Epithelial cell of proximal tubule (primary cell): ENCODE results near the gene COX17. TPM values are rescaled to one million over a fixed set of nuclear protein-coding genes. Genes with fewer than 3 reads are reported as not detected.
A peak's percentile ranks its signal among the peaks of the same experiment; 100 is the strongest.
"Not testable (repeated sequence)": the region's sequence is repeated elsewhere in the genome, so short reads cannot be mapped to it uniquely, and the experiment has no call there.

Experiments
- DNase-seq: peaks from one replicate; pipeline ENCODE4 v3.0.0-alpha.2; 2011; ENCODE audit warnings: low read depth
- H3K4me3 ChIP-seq: 2 replicates; pipeline ENCODE4 v1.5.1; 2011; ENCODE audit warnings: low read depth, mild to moderate bottlenecking, low read length
- total RNA-seq: library from RNA; depleted of rRNA; stranded (reverse); fragments of >200 nt; gene quantifications from 2 replicates; pipeline ENCODE4 v1.2.3, GENCODE V29; 2015
- TF ChIP-seq, protein P1 (sequence below): conservative IDR thresholded peaks from 2 replicates; pipeline ENCODE4 v1.5.1; 2012; ENCODE audit warnings: low read depth, mild to moderate bottlenecking, low read length

Gene COX17
- total RNA-seq, 1 donor from 2014 or later, result 91.1 TPM

DNA sequence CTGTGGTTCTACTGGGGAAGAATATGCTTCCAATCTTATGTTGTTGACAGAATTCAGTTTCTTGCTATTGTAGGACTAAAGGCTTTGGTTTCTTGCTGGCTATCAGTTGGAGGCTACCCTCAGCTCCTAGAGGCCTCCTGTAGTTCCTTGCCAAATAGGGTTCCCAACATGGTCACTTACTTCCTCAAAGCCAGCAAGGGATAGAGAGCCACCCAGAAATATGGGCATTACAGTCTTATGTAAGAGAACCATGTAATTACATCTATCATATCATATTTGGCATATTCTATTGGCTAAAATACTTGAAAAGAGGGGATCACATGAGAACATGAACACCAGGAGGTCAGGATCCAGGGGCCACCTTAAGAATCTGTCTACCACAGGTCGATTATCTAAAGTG is 6.2 kb upstream of the COX17 start:
- no peak overlapping the region for H3K4me3 ChIP-seq
- TF ChIP-seq, protein P1, sequence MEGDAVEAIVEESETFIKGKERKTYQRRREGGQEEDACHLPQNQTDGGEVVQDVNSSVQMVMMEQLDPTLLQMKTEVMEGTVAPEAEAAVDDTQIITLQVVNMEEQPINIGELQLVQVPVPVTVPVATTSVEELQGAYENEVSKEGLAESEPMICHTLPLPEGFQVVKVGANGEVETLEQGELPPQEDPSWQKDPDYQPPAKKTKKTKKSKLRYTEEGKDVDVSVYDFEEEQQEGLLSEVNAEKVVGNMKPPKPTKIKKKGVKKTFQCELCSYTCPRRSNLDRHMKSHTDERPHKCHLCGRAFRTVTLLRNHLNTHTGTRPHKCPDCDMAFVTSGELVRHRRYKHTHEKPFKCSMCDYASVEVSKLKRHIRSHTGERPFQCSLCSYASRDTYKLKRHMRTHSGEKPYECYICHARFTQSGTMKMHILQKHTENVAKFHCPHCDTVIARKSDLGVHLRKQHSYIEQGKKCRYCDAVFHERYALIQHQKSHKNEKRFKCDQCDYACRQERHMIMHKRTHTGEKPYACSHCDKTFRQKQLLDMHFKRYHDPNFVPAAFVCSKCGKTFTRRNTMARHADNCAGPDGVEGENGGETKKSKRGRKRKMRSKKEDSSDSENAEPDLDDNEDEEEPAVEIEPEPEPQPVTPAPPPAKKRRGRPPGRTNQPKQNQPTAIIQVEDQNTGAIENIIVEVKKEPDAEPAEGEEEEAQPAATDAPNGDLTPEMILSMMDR, result no peak
- no peak for DNase-seq

DNA sequence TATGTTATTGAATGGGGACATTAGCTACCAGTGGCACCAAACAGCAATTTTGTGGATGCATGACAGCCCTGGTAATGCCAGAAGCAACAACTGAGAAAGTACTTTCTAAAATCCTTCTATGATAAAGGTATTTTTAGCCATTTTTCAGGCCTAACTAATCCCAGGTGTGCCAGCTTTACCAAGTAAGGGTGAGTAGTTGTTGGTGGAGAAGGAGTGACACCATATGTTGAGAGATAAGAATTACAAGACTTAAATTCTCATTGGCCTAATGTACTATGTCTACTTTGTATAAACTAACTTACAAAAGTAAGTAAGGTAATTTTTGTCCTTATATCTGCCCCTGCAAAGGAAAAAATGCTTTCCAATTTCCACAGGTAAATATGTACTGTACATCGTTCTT is 4.1 kb upstream of the COX17 start:
- TF ChIP-seq, protein P1, result peak; percentile 73

DNA sequence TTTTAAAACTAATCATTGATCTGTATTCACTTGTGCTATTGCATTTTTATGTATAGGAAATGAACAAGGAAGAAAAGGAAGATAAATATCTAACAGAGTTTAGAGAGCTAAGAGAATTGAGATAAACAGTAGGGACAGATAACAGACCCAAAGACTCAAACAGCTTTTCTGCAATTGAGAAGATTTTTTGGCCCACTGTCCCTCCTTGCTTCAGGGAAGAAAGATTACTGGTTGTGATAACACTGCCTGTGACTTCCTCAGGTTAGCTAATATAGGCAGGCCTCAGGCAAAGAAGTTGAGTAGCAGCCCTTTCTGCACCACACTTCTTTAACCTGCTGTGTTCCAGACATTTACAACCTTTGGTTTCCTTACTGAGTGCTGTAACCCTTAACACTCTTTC is 2.7 kb upstream of the COX17 start:
- TF ChIP-seq, protein P1, result no peak

More for the DNA sequence above, 4.1 kb upstream of the COX17 start:
- H3K4me3 ChIP-seq, result no peak overlapping the region
- no peak for DNase-seq

GRCh38 chr3:119678209-119678608 is 1.0 kb upstream of the COX17 start:
- not testable (repeated sequence) for DNase-seq, H3K4me3 ChIP-seq

More for the DNA sequence above, 2.7 kb upstream of the COX17 start:
- no peak for DNase-seq
- H3K4me3 ChIP-seq, result no peak overlapping the region

DNA sequence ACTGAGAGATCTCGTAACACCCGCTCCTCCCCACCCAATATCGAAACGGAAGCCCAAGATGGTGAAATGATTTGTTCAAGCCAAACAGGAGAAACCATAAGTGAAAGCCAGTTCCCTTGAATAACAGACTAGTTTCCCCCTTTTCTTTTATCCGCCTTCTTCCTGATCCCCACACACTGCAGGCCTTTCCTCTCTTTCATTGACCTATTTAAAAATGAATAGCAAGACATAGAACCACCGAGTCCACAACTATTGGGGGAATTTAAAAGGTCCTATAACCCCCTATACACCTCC is 382 bp upstream of the COX17 start:
- H3K4me3 ChIP-seq, result peak overlapping the region; percentile 76
- TF ChIP-seq, protein P1, result no peak
- DNase-seq, result no peak

DNA sequence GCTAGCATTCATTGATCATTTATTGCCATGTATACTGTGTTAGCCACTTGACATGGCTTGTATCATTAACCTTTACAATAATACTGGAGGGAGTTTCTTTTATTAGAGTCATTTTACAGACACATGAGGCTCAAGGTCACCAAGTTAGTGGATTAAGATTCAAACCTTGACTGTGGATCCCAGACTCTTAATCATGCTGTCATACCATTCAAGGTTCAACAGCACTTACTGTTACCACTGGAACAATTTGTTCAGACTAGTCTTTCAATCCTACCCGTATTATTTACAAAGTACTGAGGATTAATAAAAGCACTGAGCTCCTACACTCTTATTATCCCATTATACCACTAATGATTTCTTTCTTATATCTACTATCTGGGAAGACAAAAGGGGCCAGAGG is 1.2 kb downstream of the COX17 start:
- H3K4me3 ChIP-seq, result peak overlapping the region; percentile 76
- DNase-seq, result no peak
- TF ChIP-seq, protein P1, result no peak

DNA sequence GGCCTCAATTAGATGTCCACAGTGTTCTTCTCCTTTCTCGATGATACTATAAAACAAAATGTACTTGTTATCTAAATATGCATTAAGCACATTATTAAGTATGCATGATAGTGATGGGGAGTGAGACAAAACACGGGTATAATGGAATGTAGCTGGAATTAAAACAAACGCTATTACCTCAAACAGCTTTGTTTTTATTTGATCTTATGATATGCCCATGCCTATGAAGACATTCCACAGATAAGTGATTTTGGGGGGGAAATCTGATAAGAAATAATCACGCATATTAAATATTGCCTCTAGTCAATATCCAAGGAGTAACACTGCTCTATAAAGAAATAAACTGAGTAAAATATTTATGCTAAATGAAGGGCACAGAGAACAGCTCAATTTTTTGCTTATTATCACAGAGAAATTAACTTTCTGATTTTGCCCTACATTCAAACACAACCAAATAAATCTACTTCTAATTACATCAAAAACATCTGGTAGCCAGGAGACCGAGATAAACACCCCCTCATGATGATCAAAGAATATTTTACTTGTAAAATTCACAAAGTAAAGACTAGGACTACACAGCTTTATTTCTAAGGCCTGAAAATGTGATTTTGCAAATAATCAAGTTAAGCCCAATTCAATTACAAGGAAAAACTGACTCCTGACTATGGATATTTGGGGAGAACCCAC is 1.9 kb downstream of the COX17 start:
- peak overlapping the region; percentile 76 for H3K4me3 ChIP-seq
- no peak for DNase-seq
- TF ChIP-seq, protein P1, result no peak

GRCh38 chr3:119673875-119674274 is 3.3 kb downstream of the COX17 start:
- DNase-seq, result no peak
- TF ChIP-seq, protein P1, result no peak
- H3K4me3 ChIP-seq, result no peak overlapping the region
